Measurements from ENCODE around the gene P2RY14.
A peak's percentile ranks its signal among the peaks of the same experiment; 100 is the strongest.
"Not testable (repeated sequence)": the region's sequence is repeated elsewhere in the genome, so short reads cannot be mapped to it uniquely, and the experiment has no call there.

The P2RY14 gene

GRCh38 chr3:151183265-151183671 lies 95.1 kb downstream of the P2RY14 start:
- DNase-seq (ENCODE audit: low read depth) = no peak

DNA sequence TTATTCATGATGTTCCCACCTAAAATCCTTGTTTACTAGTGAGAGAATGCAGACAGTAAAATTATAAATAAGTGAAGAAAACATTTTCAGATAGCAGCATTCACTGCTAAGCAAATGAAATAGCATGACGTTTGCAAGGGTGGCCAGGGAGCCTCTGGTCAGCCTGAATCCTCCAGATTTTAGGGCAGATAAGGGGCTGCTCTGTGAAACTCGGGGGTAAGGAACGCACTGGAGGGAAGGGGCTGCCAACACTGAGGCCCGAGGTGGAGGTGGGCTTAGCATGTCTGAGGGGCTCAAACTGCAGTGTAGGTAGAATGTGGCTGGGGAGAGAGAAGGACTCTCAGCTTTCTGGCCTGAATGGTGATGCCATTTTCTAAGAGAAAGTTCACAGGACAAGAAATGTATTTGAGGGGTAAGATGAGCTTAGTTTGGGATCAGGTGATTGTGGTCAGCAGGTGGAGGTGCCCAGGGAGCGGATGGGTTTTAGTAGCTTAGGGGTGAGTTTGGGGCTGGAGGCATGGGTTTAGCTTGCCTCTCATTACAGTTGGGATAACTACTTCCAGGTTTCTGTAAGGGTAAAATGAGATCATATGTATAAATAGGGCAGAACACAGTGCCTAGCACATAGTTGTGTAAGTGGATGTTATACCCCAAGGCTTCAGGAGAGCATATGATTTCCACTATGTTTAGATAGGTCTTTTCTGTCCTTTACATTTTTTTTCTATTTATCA lies 95.8 kb downstream of the P2RY14 start:
- no peak for DNase-seq (ENCODE audit: low read depth)

- no peak for DNase-seq (ENCODE audit: low read depth)
Observed at GRCh38 chr3:151178208-151178845, 100.0 kb downstream of the P2RY14 start.

DNA sequence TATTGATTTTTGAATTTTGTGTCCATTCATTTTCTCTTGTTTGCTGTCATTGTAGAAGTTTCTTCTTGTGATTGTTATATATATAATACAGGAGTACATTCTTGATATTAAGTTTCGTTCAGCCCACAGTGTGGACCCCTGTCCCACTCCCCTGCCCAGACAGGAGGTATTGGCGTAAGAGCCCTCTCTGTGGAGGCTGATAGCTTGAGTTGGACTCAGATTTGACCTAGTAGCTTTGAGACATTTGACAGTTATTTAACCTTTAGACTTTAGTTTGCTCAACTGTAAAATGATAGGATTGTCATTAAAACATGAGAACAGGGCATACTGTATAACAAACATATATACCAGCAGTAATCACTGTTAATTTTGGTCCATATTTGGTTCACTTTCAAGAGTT lies 102.4 kb downstream of the P2RY14 start:
- DNase-seq (ENCODE audit: low read depth) = no peak

DNA sequence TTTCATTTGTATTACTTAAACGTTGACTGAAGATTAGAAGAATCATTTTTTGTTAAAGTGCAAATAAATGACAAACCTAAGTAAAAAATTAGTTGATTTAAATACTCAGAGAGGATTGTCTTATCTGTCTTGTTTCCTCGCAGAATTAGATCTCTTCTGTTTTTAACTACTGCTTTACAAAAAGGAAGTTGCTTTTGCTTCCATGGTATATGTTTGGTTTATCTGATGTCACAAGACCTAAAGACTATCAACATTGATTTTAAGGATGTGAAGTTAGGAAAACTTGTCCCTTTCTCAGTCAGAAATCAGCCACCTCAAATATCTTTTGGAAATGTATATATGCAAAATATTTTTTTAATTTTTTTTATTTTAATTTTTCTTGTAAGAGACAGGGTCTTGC lies 104.0 kb downstream of the P2RY14 start:
- no peak for DNase-seq (ENCODE audit: low read depth)

DNA sequence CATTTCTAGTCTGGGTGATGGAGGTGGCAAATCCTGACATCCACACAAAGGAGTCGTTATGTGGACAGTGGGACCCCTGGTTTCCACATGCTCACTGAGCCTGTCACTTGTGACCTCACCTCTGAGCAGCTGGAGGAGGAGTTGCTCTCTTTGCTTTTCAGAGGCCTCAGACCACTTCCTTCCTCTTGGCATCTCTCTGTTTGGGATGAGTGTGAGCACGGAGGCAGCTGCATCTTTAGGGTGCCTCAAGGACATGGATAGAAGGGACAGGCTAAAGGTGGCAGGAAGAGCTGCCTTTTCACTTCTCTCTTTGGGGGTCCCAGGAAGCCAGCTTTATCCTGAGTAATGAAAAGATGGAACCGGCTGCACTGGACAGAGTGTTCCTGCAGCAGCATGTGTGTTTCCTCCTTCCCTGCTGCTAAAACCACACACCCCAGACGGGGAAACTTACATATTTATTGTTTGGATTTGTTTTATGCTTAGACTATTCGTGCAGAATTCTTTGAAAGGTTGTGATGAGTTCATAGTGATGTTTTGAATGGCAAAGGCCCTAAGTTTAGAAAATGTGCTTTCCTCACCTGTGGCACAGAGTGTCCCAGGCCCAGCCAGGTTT lies 107.1 kb downstream of the P2RY14 start:
- DNase-seq (ENCODE audit: low read depth) = no peak

GRCh38 chr3:151169948-151170679 lies 108.2 kb downstream of the P2RY14 start:
- DNase-seq (ENCODE audit: low read depth) = not testable (repeated sequence)

DNA sequence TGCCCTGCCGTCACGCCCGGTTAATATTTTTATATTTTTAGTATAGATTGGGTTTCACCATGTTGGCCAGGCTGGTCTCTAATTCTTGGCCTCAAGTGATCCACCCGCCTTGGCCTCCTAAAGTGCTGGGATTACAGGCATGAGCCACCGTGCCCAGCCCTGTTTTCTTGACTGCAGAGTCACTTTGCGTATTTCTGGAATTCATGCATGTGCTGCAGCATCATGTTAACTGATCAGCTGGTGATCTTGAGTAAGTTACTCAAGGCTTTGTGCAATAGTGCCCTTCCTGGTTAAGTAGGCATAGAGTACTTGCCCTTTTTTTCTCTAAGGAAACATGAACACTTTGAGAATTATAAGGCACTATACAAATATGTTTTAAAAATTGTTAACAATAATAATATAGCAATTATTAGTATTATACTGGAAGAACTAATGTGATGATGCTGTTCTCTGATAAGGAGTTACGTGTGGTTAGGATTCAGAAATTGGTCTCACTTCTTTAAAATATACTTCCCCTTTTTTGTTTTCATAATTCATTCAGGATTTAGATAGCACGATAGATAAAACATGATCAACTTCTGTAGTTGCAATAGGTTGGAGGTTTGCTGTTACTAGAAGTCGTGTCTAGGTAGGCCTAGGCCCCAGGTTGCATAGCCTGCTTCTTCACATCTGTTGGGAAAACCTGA lies 108.9 kb downstream of the P2RY14 start:
- DNase-seq (ENCODE audit: low read depth) = no peak

GRCh38 chr3:151168269-151169094 lies 109.9 kb downstream of the P2RY14 start:
- peak; percentile 79 for DNase-seq (ENCODE audit: low read depth)

GRCh38 chr3:151166161-151166560 lies 112.2 kb downstream of the P2RY14 start:
- DNase-seq (ENCODE audit: low read depth) = no peak

GRCh38 chr3:151165226-151165625 lies 113.1 kb downstream of the P2RY14 start:
- no peak for DNase-seq (ENCODE audit: low read depth)
